Measurements from ENCODE around the gene MFGE8. TPM values are rescaled to one million over a fixed set of nuclear protein-coding genes. Genes with fewer than 3 reads are reported as not detected.

The MFGE8 gene
- total RNA-seq, 4 donors from 2014 or later = 56.9 to 228 (median 74.1) TPM

DNA sequence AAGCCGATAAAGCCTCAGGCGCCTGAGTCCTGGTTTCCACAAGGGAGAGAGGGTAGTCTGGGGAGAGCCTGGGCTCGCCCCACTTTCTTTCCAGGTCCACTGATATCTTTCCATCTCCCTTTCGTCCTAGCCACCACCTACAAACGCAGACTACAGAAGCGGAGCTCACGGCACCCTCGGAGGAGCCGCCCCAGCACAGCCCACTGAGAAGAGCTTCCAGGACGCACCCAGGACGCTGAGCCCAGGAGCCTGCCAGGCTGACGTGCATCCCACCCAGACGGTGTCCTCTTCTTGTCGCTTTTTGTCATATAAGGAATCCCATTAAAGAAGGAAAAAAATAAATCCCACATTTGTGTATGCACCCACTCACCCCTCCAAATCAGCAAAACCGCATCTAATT lies 38.9 kb downstream of the MFGE8 start:
- Histone ChIP-seq H3K27ac (no peak overlapping the region), H3K27me3 (peaks cover 6% of the 10 kb centered on the region), H3K36me3 (no peaks in the 10 kb centered on the region), H3K4me3 (no peak overlapping the region), H3K4me1 (no peaks in the 10 kb centered on the region), H3K9me3 (no peaks in the 10 kb centered on the region)
- intact Hi-C loops (cut with DNase I; ENCODE audit: low total_unique reads) = no loop called here
- WGBS, 2 donors (ENCODE audit: low coverage in 1 of 2) = 86 to 88% methylated on average over 2 to 15 of the region's 15 CpGs
- no peak for TF ChIP-seq EP300 (IDR thresholded peaks at IDR 0.05; ENCODE audit: low read depth)
- no peak for TF ChIP-seq POLR2AphosphoS5 (IDR thresholded peaks at IDR 0.05)
- TF ChIP-seq, protein P1, sequence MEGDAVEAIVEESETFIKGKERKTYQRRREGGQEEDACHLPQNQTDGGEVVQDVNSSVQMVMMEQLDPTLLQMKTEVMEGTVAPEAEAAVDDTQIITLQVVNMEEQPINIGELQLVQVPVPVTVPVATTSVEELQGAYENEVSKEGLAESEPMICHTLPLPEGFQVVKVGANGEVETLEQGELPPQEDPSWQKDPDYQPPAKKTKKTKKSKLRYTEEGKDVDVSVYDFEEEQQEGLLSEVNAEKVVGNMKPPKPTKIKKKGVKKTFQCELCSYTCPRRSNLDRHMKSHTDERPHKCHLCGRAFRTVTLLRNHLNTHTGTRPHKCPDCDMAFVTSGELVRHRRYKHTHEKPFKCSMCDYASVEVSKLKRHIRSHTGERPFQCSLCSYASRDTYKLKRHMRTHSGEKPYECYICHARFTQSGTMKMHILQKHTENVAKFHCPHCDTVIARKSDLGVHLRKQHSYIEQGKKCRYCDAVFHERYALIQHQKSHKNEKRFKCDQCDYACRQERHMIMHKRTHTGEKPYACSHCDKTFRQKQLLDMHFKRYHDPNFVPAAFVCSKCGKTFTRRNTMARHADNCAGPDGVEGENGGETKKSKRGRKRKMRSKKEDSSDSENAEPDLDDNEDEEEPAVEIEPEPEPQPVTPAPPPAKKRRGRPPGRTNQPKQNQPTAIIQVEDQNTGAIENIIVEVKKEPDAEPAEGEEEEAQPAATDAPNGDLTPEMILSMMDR (IDR thresholded peaks at IDR 0.05) = no peak
- TF ChIP-seq POLR2A (IDR thresholded peaks at IDR 0.05) = no peak
- no peak for DNase-seq
- in situ Hi-C loops (cut with MboI; ENCODE audit: low pct_ligation_motif_present in 1 of 4, low pct_unique_long_range_greater_than_20kb in 1 of 4, low sequenced_read_pairs in 3 of 4) = no loop called here

DNA sequence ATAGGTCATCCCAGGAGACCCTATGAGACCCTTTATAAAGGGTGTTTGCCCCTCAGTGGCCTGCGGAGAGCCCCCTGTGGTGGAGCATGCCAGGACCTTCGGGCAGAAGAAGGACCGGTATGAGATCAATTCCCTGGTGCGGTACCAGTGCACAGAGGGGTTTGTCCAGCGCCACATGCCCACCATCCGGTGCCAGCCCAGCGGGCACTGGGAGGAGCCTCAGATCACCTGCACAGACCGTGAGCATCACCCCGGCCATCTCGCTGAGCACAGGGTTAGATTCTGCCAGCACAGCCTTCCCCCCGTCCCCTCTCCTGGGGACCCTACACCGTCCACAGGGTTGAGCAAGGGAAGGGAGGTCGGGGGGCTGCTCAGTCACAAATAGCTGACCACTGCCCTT lies 39.4 kb downstream of the MFGE8 start:
- H3K4me1 ChIP-seq = no peaks in the 10 kb centered on the region
- TF ChIP-seq POLR2AphosphoS5 (IDR thresholded peaks at IDR 0.05) (no peak), EP300 (IDR thresholded peaks at IDR 0.05; ENCODE audit: low read depth) (no peak), POLR2A (IDR thresholded peaks at IDR 0.05) (no peak)
- TF ChIP-seq, protein P1 (IDR thresholded peaks at IDR 0.05) = no peak
- in situ Hi-C loops (cut with MboI; ENCODE audit: low pct_ligation_motif_present in 1 of 4, low pct_unique_long_range_greater_than_20kb in 1 of 4, low sequenced_read_pairs in 3 of 4) = no loop called here
- H3K36me3 ChIP-seq = no peaks in the 10 kb centered on the region
- peaks cover 6% of the 10 kb centered on the region for H3K27me3 ChIP-seq
- DNase-seq = no peak
- H3K9me3 ChIP-seq = no peaks in the 10 kb centered on the region
- H3K27ac ChIP-seq = no peak overlapping the region
- 90% methylated on average over 11 of the region's 13 CpGs; no CpG with 5 or more reads in 1 of the 2 donors for WGBS, 2 donors (ENCODE audit: low coverage in 1 of 2)
- H3K4me3 ChIP-seq = no peak overlapping the region
- intact Hi-C loops (cut with DNase I; ENCODE audit: low total_unique reads) = no loop called here

DNA sequence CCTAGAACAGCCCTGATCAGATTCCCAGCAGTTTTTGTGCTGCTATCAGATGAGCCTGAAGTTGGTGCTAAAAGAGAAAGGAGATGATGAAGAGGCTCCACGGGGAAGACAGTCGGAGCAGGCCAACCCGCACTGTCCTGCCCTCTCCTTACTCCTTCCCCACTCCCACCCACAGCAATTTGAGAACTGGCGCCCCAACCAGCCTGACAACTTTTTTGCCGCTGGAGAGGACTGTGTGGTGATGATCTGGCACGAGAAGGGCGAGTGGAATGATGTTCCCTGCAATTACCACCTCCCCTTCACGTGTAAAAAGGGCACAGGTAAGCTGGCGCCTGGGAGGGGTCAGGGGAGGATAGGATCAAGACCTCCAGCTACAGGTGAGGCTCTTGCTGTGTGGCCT lies 40.5 kb downstream of the MFGE8 start:
- 43% methylated on average over 9 of the region's 9 CpGs; no CpG with 5 or more reads in 1 of the 2 donors for WGBS, 2 donors (ENCODE audit: low coverage in 1 of 2)
- H3K4me3 ChIP-seq = no peak overlapping the region
- H3K27me3 ChIP-seq = peaks cover 6% of the 10 kb centered on the region
- in situ Hi-C loops (cut with MboI; ENCODE audit: low pct_ligation_motif_present in 1 of 4, low pct_unique_long_range_greater_than_20kb in 1 of 4, low sequenced_read_pairs in 3 of 4) (no loop called here), intact Hi-C loops (cut with DNase I; ENCODE audit: low total_unique reads) (no loop called here)
- no peak for DNase-seq
- no peaks in the 10 kb centered on the region for H3K4me1 ChIP-seq
- H3K27ac ChIP-seq = no peak overlapping the region
- H3K36me3 ChIP-seq = no peaks in the 10 kb centered on the region
- no peaks in the 10 kb centered on the region for H3K9me3 ChIP-seq
- TF ChIP-seq POLR2A (IDR thresholded peaks at IDR 0.05) (no peak), EP300 (IDR thresholded peaks at IDR 0.05; ENCODE audit: low read depth) (no peak), POLR2AphosphoS5 (IDR thresholded peaks at IDR 0.05) (no peak)
- TF ChIP-seq, protein P1 (IDR thresholded peaks at IDR 0.05) = no peak

DNA sequence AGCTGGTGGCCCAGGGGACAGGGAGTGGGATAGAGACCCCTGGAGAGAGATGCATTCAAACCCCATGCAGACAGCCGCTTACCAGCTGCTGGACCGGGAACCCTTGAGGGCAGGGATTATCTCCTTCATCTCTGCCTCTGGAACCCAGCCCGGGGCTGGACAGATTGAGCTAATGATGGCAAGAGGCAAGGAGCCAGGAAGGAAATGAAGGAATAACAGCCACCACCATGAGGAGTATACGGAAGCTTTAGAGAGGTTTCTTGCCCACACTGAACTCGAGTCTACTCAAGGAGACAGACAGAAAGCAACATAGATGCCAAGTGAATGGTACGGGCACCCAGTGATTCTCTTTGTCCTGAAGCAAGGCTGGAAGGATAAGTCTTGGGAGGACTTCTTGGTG lies 41.1 kb downstream of the MFGE8 start:
- Histone ChIP-seq H3K4me3 (no peak overlapping the region), H3K4me1 (no peaks in the 10 kb centered on the region), H3K36me3 (no peaks in the 10 kb centered on the region), H3K27me3 (peaks cover 6% of the 10 kb centered on the region), H3K9me3 (no peaks in the 10 kb centered on the region), H3K27ac (no peak overlapping the region)
- TF ChIP-seq POLR2AphosphoS5 (IDR thresholded peaks at IDR 0.05) (no peak), POLR2A (IDR thresholded peaks at IDR 0.05) (no peak), EP300 (IDR thresholded peaks at IDR 0.05; ENCODE audit: low read depth) (no peak)
- TF ChIP-seq, protein P1 (IDR thresholded peaks at IDR 0.05) = no peak
- no peak for DNase-seq
- in situ Hi-C loops (cut with MboI; ENCODE audit: low pct_ligation_motif_present in 1 of 4, low pct_unique_long_range_greater_than_20kb in 1 of 4, low sequenced_read_pairs in 3 of 4) = no loop called here
- 70 to 83% methylated on average over 1 to 6 of the region's 6 CpGs for WGBS, 2 donors (ENCODE audit: low coverage in 1 of 2)
- intact Hi-C loops (cut with DNase I; ENCODE audit: low total_unique reads) = no loop called here

Measured in transverse colon (tissue), 4 donors.